Transverse colon (tissue), 4 donors: ENCODE results near the gene RUFY2.

ENCODE experiments used
- CTCF ChIP-seq, 5 experiments: fragments of 200-600 bp in 3 of 5; fragments of 450-650 bp in 2 of 5; sonication (generic) in 3 of 5; IDR thresholded peaks; 1 replicate in 2 of 5; 2 replicates in 3 of 5; pipeline ENCODE4 v1.5.1; 2016 to 2017; ENCODE audit warnings: antibody characterized with exemption in 5 of 5, inconsistent platforms in 3 of 5, mild to moderate bottlenecking in 2 of 5, moderate library complexity in 1 of 5
- EP300 ChIP-seq: sonication (generic); formaldehyde crosslinking; IDR thresholded peaks from one replicate; pipeline ENCODE4 v1.6.1; 2017; ENCODE audit warnings: antibody characterized with exemption, low read depth
- POLR2A ChIP-seq: fragments of 450-650 bp; IDR thresholded peaks from one replicate; pipeline ENCODE4 v1.6.1; 2016; ENCODE audit warnings: antibody characterized with exemption, mild to moderate bottlenecking, moderate library complexity
- POLR2AphosphoS5 ChIP-seq, 3 donors: sonication (generic); formaldehyde crosslinking; IDR thresholded peaks; one replicate each; pipeline ENCODE4 v1.6.1; 2016; ENCODE audit warnings: antibody characterized with exemption in 3 of 3

DNA sequence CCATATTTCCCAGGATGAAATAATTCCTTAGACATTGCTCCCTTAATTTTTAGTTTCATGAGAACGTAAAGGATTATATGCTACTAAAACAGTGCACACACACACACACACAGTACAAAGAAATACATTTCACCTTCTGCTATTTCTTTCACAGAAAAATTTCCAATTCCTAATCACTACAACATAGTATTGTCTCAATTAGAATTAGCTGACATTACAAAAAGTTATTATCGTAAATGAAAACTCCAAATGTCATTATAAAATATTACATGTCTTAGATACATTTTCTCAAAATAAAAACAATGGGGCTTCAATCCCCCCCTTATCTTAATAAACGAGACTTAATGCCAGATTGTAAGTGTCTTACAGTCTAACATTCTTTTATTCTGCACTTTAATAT is 12.3 kb upstream of the RUFY2 start:
- TF ChIP-seq EP300 (no peak), CTCF (IDR thresholded peaks at IDR 0.05) (no peak), POLR2AphosphoS5 (IDR thresholded peaks at IDR 0.05) (no peak), POLR2A (no peak)
